HG03565 (cell line): ENCODE data around the gene RAP1GAP.

Experiments
- ATAC-seq: cut with Tn5 transposase; IDR thresholded peaks from one replicate; pipeline ENCODE4 v1.9.1; 2021; ENCODE audit warnings: mild to moderate bottlenecking, moderate library complexity; ENCODE audit not compliant: unreplicated experiment

Gene RAP1GAP

GRCh38 chr1:21663248-21663950 is 5.8 kb downstream of the RAP1GAP start:
- ATAC-seq = no peak

- ATAC-seq = no peak
These were observed 6.5 kb downstream of the RAP1GAP start for GRCh38 chr1:21662426-21663247.

- ATAC-seq = no peak
These were observed 7.3 kb downstream of the RAP1GAP start for GRCh38 chr1:21661886-21662285.

- ATAC-seq = no peak
These were observed 9.2 kb downstream of the RAP1GAP start for GRCh38 chr1:21659924-21660326.

GRCh38 chr1:21659099-21659923 is 9.8 kb downstream of the RAP1GAP start:
- ATAC-seq = no peak

- ATAC-seq = no peak
These were observed 11.5 kb downstream of the RAP1GAP start for GRCh38 chr1:21657456-21658190.

GRCh38 chr1:21655748-21656147 is 13.4 kb downstream of the RAP1GAP start:
- ATAC-seq = no peak

GRCh38 chr1:21655259-21655658 is 13.9 kb downstream of the RAP1GAP start:
- ATAC-seq = no peak

- no peak for ATAC-seq
These were observed 14.9 kb downstream of the RAP1GAP start for GRCh38 chr1:21654209-21654608.

GRCh38 chr1:21653744-21654100 is 15.4 kb downstream of the RAP1GAP start:
- ATAC-seq = no peak

GRCh38 chr1:21652937-21653743 is 16.0 kb downstream of the RAP1GAP start:
- ATAC-seq = no peak

- ATAC-seq = no peak
These were observed 16.8 kb downstream of the RAP1GAP start for GRCh38 chr1:21652101-21652936.

GRCh38 chr1:21651214-21652042 is 17.7 kb downstream of the RAP1GAP start:
- ATAC-seq = no peak

- no peak for ATAC-seq
These were observed 18.8 kb downstream of the RAP1GAP start for GRCh38 chr1:21650400-21650799.

GRCh38 chr1:21649315-21649714 is 19.8 kb downstream of the RAP1GAP start:
- ATAC-seq = no peak

GRCh38 chr1:21648791-21649190 is 20.4 kb downstream of the RAP1GAP start:
- no peak for ATAC-seq

GRCh38 chr1:21648352-21648730 is 20.8 kb downstream of the RAP1GAP start:
- ATAC-seq = no peak
